Fibroblast of pulmonary artery (primary cell): ENCODE measurements around the gene MACROD2.
A peak's percentile ranks its signal among the peaks of the same experiment; 100 is the strongest.

Experiments used
- DNase-seq: peaks from one replicate; pipeline ENCODE4 v3.0.0-alpha.2; 2010; ENCODE audit warnings: low read depth
- H3K4me3 ChIP-seq: replicated peaks from 2 replicates; pipeline ENCODE4 v1.5.1; 2011; ENCODE audit warnings: low read depth, mild to moderate bottlenecking, control low read depth, low read length, moderate library complexity
- TF ChIP-seq, protein P1 (sequence below): IDR thresholded peaks from 2 replicates; pipeline ENCODE4 v1.5.1; 2011; ENCODE audit warnings: mild to moderate bottlenecking, control low read depth, low read length, inconsistent platforms; ENCODE audit errors: missing control alignments

MACROD2 gene

DNA sequence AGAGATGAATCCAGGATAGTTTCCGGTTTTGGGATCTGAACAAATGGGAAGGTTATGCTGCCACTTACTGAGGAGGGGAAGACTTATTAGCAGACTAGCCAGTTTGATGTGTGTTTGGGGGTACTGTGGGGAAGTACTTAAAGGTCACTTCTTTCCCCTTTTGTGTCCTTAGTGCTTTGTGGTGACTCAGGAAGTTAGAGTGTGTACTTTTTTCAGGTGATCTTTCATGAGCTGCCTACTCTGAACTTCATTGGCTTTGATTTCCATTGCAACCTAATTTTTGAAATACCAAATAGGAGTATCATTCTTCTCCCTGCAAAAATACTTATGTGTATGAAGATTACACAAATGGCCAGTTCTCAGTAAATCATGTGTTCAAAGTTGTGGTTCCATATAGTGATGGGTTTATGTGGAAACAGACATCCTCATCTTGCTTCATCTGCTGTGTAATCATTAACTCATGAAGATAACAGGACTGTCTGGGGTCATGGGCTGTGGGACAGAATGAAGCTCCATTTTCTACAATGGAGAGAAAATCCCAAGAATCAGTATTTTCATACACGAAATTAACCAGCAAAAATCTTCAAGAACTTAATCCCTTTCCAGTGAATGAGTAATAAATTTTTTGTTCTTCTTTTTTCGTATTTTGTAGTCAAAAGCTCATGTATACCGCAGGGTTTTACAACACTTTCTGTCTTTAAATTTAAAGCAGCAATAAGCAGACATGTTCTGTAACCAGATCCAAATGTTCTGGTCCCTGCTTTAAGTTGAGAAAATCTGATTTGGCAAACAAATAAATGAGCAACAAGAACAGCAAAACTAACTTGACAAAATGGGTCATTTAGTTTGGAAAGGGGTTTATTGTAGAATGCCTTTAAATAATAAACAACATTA lies 614.3 kb downstream of the MACROD2 start:
- TF ChIP-seq, protein P1, sequence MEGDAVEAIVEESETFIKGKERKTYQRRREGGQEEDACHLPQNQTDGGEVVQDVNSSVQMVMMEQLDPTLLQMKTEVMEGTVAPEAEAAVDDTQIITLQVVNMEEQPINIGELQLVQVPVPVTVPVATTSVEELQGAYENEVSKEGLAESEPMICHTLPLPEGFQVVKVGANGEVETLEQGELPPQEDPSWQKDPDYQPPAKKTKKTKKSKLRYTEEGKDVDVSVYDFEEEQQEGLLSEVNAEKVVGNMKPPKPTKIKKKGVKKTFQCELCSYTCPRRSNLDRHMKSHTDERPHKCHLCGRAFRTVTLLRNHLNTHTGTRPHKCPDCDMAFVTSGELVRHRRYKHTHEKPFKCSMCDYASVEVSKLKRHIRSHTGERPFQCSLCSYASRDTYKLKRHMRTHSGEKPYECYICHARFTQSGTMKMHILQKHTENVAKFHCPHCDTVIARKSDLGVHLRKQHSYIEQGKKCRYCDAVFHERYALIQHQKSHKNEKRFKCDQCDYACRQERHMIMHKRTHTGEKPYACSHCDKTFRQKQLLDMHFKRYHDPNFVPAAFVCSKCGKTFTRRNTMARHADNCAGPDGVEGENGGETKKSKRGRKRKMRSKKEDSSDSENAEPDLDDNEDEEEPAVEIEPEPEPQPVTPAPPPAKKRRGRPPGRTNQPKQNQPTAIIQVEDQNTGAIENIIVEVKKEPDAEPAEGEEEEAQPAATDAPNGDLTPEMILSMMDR = no peak
- H3K4me3 ChIP-seq = no peak overlapping the region
- DNase-seq = no peak

DNA sequence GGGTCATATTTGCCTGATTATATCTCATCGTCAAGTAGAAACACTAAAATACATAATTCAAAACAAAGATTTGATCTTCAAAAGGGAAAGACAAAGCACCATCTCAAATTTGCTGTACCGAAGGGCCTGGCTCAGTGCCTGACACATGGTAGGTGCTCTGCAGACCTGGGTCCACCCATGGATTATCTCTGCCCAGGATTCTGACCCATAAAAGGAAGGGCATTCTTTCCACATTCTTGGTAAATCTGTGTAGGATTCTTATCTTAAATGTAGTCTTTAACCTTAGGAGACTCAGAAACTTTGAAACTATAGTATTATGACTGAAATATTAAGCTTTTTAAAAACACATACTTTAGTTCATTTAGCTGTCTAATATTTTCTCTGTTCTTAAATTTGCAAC lies 616.2 kb downstream of the MACROD2 start:
- DNase-seq = no peak
- no peak overlapping the region for H3K4me3 ChIP-seq
- TF ChIP-seq, protein P1 = no peak

DNA sequence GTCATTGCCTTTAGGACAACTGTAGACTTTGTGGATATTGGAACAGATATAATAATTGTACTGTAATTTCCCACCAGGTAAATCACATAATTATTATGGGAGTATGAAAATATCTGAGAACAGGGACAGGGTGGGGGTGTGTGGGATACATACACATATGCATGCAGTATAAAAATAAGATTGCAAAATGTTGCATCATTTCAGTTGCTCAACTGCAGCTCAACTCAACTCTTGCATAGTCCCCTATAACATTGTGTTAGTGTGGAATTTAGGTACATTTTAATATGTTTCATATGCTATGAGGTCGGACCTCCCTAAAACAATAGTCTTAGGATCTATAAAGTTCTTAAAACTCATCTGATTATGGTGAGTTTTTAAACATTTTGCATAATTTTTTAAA lies 617.1 kb downstream of the MACROD2 start:
- TF ChIP-seq, protein P1 = no peak
- no peak overlapping the region for H3K4me3 ChIP-seq
- peak; percentile 70 for DNase-seq

DNA sequence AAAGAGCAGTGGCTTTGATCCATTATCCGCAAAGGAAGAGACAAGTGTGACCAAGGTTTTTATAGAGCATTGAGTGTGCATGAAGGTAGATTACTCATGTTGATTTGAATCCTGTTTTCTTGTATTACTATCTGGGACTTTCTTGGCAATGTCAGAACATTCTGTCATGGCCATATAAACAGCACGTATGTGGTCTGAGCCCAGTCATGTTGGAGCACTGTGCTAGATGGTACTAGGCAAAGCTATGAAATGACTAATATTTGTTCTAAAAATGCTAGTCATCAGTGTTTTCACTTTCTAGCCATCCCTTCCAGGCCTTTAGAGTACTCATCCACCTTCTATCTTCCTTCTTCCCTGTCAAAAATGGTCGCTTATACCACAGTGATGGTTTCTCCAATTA lies 620.7 kb downstream of the MACROD2 start:
- no peak for DNase-seq
- TF ChIP-seq, protein P1 = no peak
- H3K4me3 ChIP-seq = no peak overlapping the region

DNA sequence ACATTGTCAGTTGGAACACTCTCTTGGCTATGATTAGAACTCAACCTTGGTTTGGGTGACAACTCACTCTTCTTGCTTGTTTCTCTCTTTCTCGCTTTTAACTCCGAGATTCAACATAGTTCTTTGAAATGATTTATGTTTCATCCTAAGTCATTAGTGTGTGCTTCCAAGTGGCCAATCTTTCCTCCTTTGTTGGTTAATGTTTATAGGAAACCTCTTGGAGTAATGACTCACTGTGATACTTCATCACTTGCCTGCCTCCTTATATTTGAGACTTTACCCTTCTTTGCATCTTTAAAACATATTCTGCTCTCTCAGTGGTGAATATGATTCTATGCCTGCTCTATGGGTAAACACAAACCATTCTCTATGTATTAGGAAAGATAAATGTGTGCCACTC lies 621.8 kb downstream of the MACROD2 start:
- H3K4me3 ChIP-seq = no peak overlapping the region
- peak; percentile 2 for DNase-seq
- TF ChIP-seq, protein P1 = no peak

DNA sequence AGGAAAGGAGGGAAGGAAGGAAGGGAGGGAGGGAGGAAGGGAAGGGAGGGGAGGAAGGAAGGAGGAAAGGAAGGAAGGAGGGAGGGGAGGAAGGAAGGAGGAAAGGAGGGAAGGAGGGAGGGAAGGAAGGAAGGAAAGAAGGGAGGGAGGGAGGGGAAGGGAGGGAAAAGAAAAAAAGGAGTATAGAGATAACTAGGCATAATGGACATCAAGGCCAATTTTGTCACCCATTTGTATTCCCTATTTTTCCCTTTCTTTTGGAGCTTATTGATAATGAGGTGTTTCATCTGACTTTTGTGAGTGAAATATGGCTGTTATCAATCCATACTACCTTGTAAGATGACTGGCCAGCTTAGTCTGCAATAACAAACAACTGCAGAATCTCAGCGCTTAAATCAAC lies 624.1 kb downstream of the MACROD2 start:
- no peak for DNase-seq
- no peak overlapping the region for H3K4me3 ChIP-seq
- TF ChIP-seq, protein P1 = no peak

DNA sequence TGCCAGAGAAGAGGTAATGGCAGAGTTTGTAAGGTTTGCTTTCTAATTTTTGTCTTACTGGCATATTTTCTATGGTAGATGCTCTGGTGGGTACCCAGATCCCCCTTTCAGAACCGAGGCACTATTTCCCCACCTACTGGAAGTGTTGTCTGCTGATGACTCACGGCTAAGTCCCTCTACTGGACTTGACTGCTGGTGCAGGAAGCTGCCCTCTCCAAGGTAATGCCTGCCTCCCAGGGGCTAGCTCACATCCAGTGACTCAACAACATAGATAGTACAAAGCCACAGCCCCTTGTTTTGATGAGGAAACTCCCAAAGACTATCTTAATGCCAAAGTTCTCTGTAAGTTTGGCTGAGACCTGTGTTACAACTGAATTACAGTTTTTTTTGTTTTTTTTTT lies 627.5 kb downstream of the MACROD2 start:
- TF ChIP-seq, protein P1 = peak; percentile 50
- H3K4me3 ChIP-seq = no peak overlapping the region
- peak; percentile 79 for DNase-seq
